ENCODE data around the gene GSG1L.

- TF ChIP-seq POLR2A (IDR thresholded peaks at IDR 0.05; ENCODE audit: low read depth, low read length) (no peak), TAF1 (IDR thresholded peaks at IDR 0.05; ENCODE audit: low read depth, low read length) (no peak), POLR2AphosphoS5 (IDR thresholded peaks at IDR 0.05; ENCODE audit: low read depth, low read length) (no peak), SPI1 (IDR thresholded peaks at IDR 0.05; ENCODE audit: low read depth, low read length) (no peak)
These were observed 290.2 kb downstream of the GSG1L start for GRCh38 chr16:27773344-27773743.
